ENCODE results near the gene HMOX1. TPM values are rescaled to one million over a fixed set of nuclear protein-coding genes. Genes with fewer than 3 reads are reported as not detected.

HMOX1 gene
- total RNA-seq, 5 donors from 2014 or later (not counting 1 experiment from before 2014, with no cell fraction given), result 0.40 to 2.4 (median 1.0) TPM

DNA sequence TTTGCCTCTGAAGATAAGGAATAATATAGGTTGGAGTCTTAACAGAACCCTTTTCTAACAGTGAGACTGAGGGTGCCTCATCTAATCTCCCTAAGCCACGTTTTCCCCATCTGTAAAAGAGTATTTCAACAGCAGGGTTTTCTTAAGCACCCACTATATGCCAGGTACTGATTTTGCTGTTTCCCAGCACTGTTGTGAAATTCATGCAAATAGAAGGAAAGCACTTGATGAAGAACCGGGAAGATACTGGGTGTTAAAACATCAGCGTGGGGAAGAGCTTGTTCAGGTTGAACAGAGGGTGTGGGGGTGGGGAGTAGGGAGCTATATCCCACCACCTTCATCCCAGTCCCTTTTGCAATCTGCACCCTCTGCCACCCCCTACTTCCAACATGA lies 2.8 kb downstream of the HMOX1 start:
- CTCF ChIA-PET, result no interaction called here

DNA sequence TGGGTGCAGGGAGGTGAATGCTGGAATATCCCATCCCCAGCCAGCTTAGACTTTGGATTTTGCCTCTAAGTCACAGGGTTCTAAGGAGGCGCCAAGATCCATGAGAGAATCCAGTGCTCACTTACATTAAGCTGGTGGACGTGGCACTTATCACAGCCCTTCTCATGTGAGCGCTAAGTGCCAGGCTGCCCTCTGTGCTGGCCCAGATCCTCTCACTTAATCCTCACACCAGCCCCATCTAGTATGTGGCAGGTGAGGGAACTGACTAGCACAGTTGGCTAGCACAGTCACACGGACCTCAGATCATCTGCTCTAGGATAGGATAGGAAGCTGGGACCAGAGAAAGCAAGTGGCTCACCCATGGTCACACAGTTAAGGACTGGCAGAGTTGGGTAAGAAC lies 3.6 kb downstream of the HMOX1 start:
- peaks cover 0 to 58% of the 10 kb centered on the region in 2 experiments for H3K27me3 ChIP-seq (replicated peaks in 1 of 2; ENCODE audit: control insufficient read depth in 2 of 2, extremely low read depth in 1 of 2, insufficient read depth in 2 of 2, low read length in 1 of 2)
- no peak overlapping the region for H3K27ac Mint-ChIP-seq
- ATAC-seq (replicated peaks in 1 of 4) (no peak), DNase-seq (no peak)
- no peak overlapping the region for H3K4me3 ChIP-seq (ENCODE audit: control insufficient read depth in 1 of 2, extremely low read depth in 1 of 2, low read length in 1 of 2)
- no peaks in the 10 kb centered on the region for H3K36me3 Mint-ChIP-seq
- ChIA-PET CTCF (interaction anchor here (0.5 to 1.1 kb wide), 2 partner anchors 13 to 237 kb away, joined by 3 to 5 read pairs; no protein-coding TSS in a partner anchor), POLR2A (no interaction called here)
- no peaks in the 10 kb centered on the region for H3K36me3 ChIP-seq (ENCODE audit: control insufficient read depth in 2 of 2, extremely low read depth in 1 of 2, insufficient read depth in 1 of 2, low read length in 1 of 2)
- no peak overlapping the region for H3K27ac ChIP-seq (ENCODE audit: low read length)
- H3K4me1 ChIP-seq (ENCODE audit: control insufficient read depth in 1 of 2, extremely low read depth in 1 of 2, insufficient read depth in 2 of 2, low read length in 2 of 2), result peaks cover 0 to 14% of the 10 kb centered on the region in 2 experiments
- 83% methylated on average over 2 of the region's 4 CpGs for WGBS (ENCODE audit: insufficient coverage)
- no peaks in the 10 kb centered on the region for H3K9me3 ChIP-seq
- peaks cover 0 to 15% (median 12%) of the 10 kb centered on the region in 3 donors for H3K4me1 Mint-ChIP-seq
- peaks cover 23 to 50% of the 10 kb centered on the region in 2 donors for H3K27me3 Mint-ChIP-seq
- no peaks in the 10 kb centered on the region for H3K9me3 Mint-ChIP-seq
- H3K4me3 Mint-ChIP-seq, result no peak overlapping the region

More for the DNA sequence above, 2.8 kb downstream of the HMOX1 start:
- Histone ChIP-seq H3K27me3 (replicated peaks in 1 of 2; ENCODE audit: control insufficient read depth in 2 of 2, extremely low read depth in 1 of 2, insufficient read depth in 2 of 2, low read length in 1 of 2) (peaks cover 0 to 57% of the 10 kb centered on the region in 2 experiments), H3K27ac (ENCODE audit: low read length) (no peak overlapping the region), H3K4me1 (ENCODE audit: control insufficient read depth in 1 of 2, extremely low read depth in 1 of 2, insufficient read depth in 2 of 2, low read length in 2 of 2) (peaks cover 0 to 14% of the 10 kb centered on the region in 2 experiments), H3K36me3 (ENCODE audit: control insufficient read depth in 2 of 2, extremely low read depth in 1 of 2, insufficient read depth in 1 of 2, low read length in 1 of 2) (no peaks in the 10 kb centered on the region), H3K4me3 (ENCODE audit: control insufficient read depth in 1 of 2, extremely low read depth in 1 of 2, low read length in 1 of 2) (no peak overlapping the region), H3K9me3 (no peaks in the 10 kb centered on the region)
- ATAC-seq (replicated peaks in 1 of 4), result no peak
- H3K4me1 Mint-ChIP-seq, result peaks cover 0 to 15% (median 12%) of the 10 kb centered on the region in 3 donors
- no peaks in the 10 kb centered on the region for H3K9me3 Mint-ChIP-seq
- peaks cover 19 to 47% of the 10 kb centered on the region in 2 donors for H3K27me3 Mint-ChIP-seq
- WGBS (ENCODE audit: insufficient coverage), result 80% methylated on average over 1 of the region's 3 CpGs
- no peak overlapping the region for H3K27ac Mint-ChIP-seq
- DNase-seq, result no peak
- H3K36me3 Mint-ChIP-seq, result no peaks in the 10 kb centered on the region
- POLR2A ChIA-PET, result no interaction called here
- no peak overlapping the region for H3K4me3 Mint-ChIP-seq

- ATAC-seq (replicated peaks in 1 of 4) (no peak), DNase-seq (no peak)
- H3K27me3 Mint-ChIP-seq, result peaks cover 25 to 56% of the 10 kb centered on the region in 2 donors
- H3K36me3 ChIP-seq (ENCODE audit: control insufficient read depth in 2 of 2, extremely low read depth in 1 of 2, insufficient read depth in 1 of 2, low read length in 1 of 2), result no peaks in the 10 kb centered on the region
- WGBS (ENCODE audit: insufficient coverage), result 94% methylated on average over 2 of the region's 6 CpGs
- H3K27ac ChIP-seq (ENCODE audit: low read length), result no peak overlapping the region
- no peaks in the 10 kb centered on the region for H3K9me3 Mint-ChIP-seq
- H3K27me3 ChIP-seq (replicated peaks in 1 of 2; ENCODE audit: control insufficient read depth in 2 of 2, extremely low read depth in 1 of 2, insufficient read depth in 2 of 2, low read length in 1 of 2), result peaks cover 0 to 64% of the 10 kb centered on the region in 2 experiments
- H3K36me3 Mint-ChIP-seq, result no peaks in the 10 kb centered on the region
- POLR2A ChIA-PET, result interaction anchor here in 1 of 2 donors (0.6 kb wide), 2 partner anchors 54 to 1349 kb away, joined by 6 to 9 read pairs; no protein-coding TSS in a partner anchor
- H3K4me1 Mint-ChIP-seq, result peaks cover 0 to 15% (median 12%) of the 10 kb centered on the region in 3 donors
- H3K4me1 ChIP-seq (ENCODE audit: control insufficient read depth in 1 of 2, extremely low read depth in 1 of 2, insufficient read depth in 2 of 2, low read length in 2 of 2), result peaks cover 0 to 14% of the 10 kb centered on the region in 2 experiments
- H3K27ac Mint-ChIP-seq, result no peak overlapping the region
- CTCF ChIA-PET, result interaction anchor here in 1 of 2 donors (1.1 kb wide), 1 partner anchor 236 kb away, joined by 3 read pairs; no protein-coding TSS in a partner anchor
- no peak overlapping the region for H3K4me3 ChIP-seq (ENCODE audit: control insufficient read depth in 1 of 2, extremely low read depth in 1 of 2, low read length in 1 of 2)
- no peak overlapping the region for H3K4me3 Mint-ChIP-seq
- H3K9me3 ChIP-seq, result no peaks in the 10 kb centered on the region
Measured at GRCh38 chr22:35384975-35385588, 4.2 kb downstream of the HMOX1 start.

GRCh38 chr22:35386670-35387288 lies 5.9 kb downstream of the HMOX1 start:
- Histone ChIP-seq H3K9me3 (no peaks in the 10 kb centered on the region), H3K4me1 (ENCODE audit: control insufficient read depth in 1 of 2, extremely low read depth in 1 of 2, insufficient read depth in 2 of 2, low read length in 2 of 2) (no peaks in the 10 kb centered on the region), H3K4me3 (ENCODE audit: control insufficient read depth in 1 of 2, extremely low read depth in 1 of 2, low read length in 1 of 2) (no peak overlapping the region), H3K27me3 (replicated peaks in 1 of 2; ENCODE audit: control insufficient read depth in 2 of 2, extremely low read depth in 1 of 2, insufficient read depth in 2 of 2, low read length in 1 of 2) (peaks cover 0 to 56% of the 10 kb centered on the region in 2 experiments), H3K27ac (ENCODE audit: low read length) (no peak overlapping the region), H3K36me3 (ENCODE audit: control insufficient read depth in 2 of 2, extremely low read depth in 1 of 2, insufficient read depth in 1 of 2, low read length in 1 of 2) (no peaks in the 10 kb centered on the region)
- ATAC-seq (replicated peaks in 1 of 4) (peak in 1 of 4 experiments; percentile 17), DNase-seq (no peak)
- CTCF ChIA-PET, result no interaction called here
- 92% methylated on average over 19 of the region's 19 CpGs for WGBS (ENCODE audit: insufficient coverage)
- H3K27ac Mint-ChIP-seq, result no peak overlapping the region
- H3K36me3 Mint-ChIP-seq, result no peaks in the 10 kb centered on the region
- H3K4me3 Mint-ChIP-seq, result no peak overlapping the region
- no peaks in the 10 kb centered on the region for H3K9me3 Mint-ChIP-seq
- H3K27me3 Mint-ChIP-seq, result peaks cover 18 to 50% of the 10 kb centered on the region in 2 donors
- POLR2A ChIA-PET, result no interaction called here
- H3K4me1 Mint-ChIP-seq, result peaks cover 0 to 3% (median 3%) of the 10 kb centered on the region in 3 donors

DNA sequence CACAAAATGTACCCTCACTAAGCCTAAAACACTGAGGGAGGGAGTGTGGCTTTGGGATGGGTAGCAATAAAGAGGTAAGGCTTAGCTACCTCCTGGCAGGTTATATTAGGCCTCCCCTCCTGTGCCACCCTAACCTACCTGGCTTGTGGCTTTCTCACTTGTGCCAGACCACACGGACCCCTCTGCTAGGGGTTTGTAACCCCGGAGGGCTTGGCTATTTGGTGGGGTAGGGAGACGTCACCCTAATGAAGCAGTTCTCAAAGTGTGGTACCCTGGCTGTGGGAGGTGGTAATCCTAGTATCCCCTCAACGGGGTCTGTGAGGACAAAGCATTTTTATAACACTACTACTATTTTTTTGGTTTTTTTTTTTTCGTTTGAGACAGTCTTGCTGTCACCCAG lies 10.0 kb downstream of the HMOX1 start:
- CTCF ChIA-PET, result no interaction called here
- Histone ChIP-seq H3K27me3 (replicated peaks in 1 of 2; ENCODE audit: control insufficient read depth in 2 of 2, extremely low read depth in 1 of 2, insufficient read depth in 2 of 2, low read length in 1 of 2) (peaks cover 0 to 25% of the 10 kb centered on the region in 2 experiments), H3K4me3 (ENCODE audit: control insufficient read depth in 1 of 2, extremely low read depth in 1 of 2, low read length in 1 of 2) (no peak overlapping the region), H3K27ac (ENCODE audit: low read length) (no peak overlapping the region), H3K4me1 (ENCODE audit: control insufficient read depth in 1 of 2, extremely low read depth in 1 of 2, insufficient read depth in 2 of 2, low read length in 2 of 2) (no peaks in the 10 kb centered on the region), H3K36me3 (ENCODE audit: control insufficient read depth in 2 of 2, extremely low read depth in 1 of 2, insufficient read depth in 1 of 2, low read length in 1 of 2) (no peaks in the 10 kb centered on the region), H3K9me3 (no peaks in the 10 kb centered on the region)
- no peaks in the 10 kb centered on the region for H3K36me3 Mint-ChIP-seq
- H3K4me3 Mint-ChIP-seq, result no peak overlapping the region
- ATAC-seq (replicated peaks in 1 of 4) (no peak), DNase-seq (no peak)
- no peak overlapping the region for H3K27ac Mint-ChIP-seq
- H3K4me1 Mint-ChIP-seq, result peaks cover 0 to 3% (median 0%) of the 10 kb centered on the region in 3 donors
- no CpG with 5 or more reads among the region's 5 CpGs for WGBS (ENCODE audit: insufficient coverage)
- peaks cover 6 to 24% of the 10 kb centered on the region in 2 donors for H3K27me3 Mint-ChIP-seq
- POLR2A ChIA-PET, result interaction anchor here in 1 of 2 donors (0.7 kb wide), 1 partner anchor 17 kb away, joined by 5 read pairs; no protein-coding TSS in a partner anchor
- H3K9me3 Mint-ChIP-seq, result no peaks in the 10 kb centered on the region

DNA sequence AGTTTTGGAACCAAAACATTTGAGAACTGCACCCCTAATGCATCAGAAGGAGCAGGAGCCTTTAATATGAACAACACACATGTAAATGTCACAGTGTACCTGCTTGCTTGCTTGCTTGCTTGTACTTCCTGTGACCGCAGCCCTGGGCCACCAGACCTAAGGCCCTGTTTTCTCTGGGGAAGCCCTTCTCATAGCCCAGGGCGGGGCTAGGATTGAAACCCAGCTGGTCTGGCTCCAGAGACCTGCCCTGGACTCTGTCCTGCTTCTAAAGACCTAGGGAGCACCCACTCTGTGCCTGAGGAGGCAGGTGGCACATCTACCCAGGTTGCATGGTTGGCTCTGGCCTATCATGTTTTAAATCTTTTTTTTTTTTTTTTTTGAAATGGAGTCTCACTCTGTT lies 11.5 kb downstream of the HMOX1 start:
- ATAC-seq (replicated peaks in 1 of 4), result no peak
- Histone ChIP-seq H3K36me3 (ENCODE audit: control insufficient read depth in 2 of 2, extremely low read depth in 1 of 2, insufficient read depth in 1 of 2, low read length in 1 of 2) (no peaks in the 10 kb centered on the region), H3K4me1 (ENCODE audit: control insufficient read depth in 1 of 2, extremely low read depth in 1 of 2, insufficient read depth in 2 of 2, low read length in 2 of 2) (no peaks in the 10 kb centered on the region), H3K9me3 (no peaks in the 10 kb centered on the region), H3K27me3 (replicated peaks in 1 of 2; ENCODE audit: control insufficient read depth in 2 of 2, extremely low read depth in 1 of 2, insufficient read depth in 2 of 2, low read length in 1 of 2) (peaks cover 0 to 14% of the 10 kb centered on the region in 2 experiments), H3K4me3 (ENCODE audit: control insufficient read depth in 1 of 2, extremely low read depth in 1 of 2, low read length in 1 of 2) (no peak overlapping the region), H3K27ac (ENCODE audit: low read length) (no peak overlapping the region)
- Mint-ChIP-seq H3K36me3 (no peaks in the 10 kb centered on the region), H3K27ac (no peak overlapping the region), H3K4me3 (no peak overlapping the region), H3K9me3 (no peaks in the 10 kb centered on the region), H3K4me1 (peaks cover 0 to 3% (median 0%) of the 10 kb centered on the region in 3 donors), H3K27me3 (peaks cover 6 to 14% of the 10 kb centered on the region in 2 donors)
- CTCF ChIA-PET, result no interaction called here
- POLR2A ChIA-PET, result interaction anchor here in 1 of 2 donors (0.7 kb wide), 1 partner anchor 273 kb away, joined by 4 read pairs; no protein-coding TSS in a partner anchor
- WGBS (ENCODE audit: insufficient coverage), result 79% methylated on average over 2 of the region's 2 CpGs
- DNase-seq, result no peak
